Cardiac fibroblast (primary cell): ENCODE measurements around the gene MYOM3.

Experiments used
- DNase-seq, 2 donors: peaks; one replicate each; pipeline versions ENCODE4 v3.0.0 to v3.0.0-alpha.2; 2010; ENCODE audit warnings: low read depth in 2 of 2
- H3K4me3 ChIP-seq, 2 donors: replicated peaks in 1 of 2; 1 replicate in 1 of 2; 2 replicates in 1 of 2; pipeline ENCODE4 v1.5.1; 2011; ENCODE audit warnings: low read depth in 2 of 2, low read length in 2 of 2, mild to moderate bottlenecking in 2 of 2, moderate library complexity in 1 of 2
- TF ChIP-seq, protein P1 (sequence below): IDR thresholded peaks from one replicate; pipeline ENCODE4 v1.5.1; 2011; ENCODE audit warnings: low read depth, mild to moderate bottlenecking, low read length, inconsistent platforms

The MYOM3 gene

DNA sequence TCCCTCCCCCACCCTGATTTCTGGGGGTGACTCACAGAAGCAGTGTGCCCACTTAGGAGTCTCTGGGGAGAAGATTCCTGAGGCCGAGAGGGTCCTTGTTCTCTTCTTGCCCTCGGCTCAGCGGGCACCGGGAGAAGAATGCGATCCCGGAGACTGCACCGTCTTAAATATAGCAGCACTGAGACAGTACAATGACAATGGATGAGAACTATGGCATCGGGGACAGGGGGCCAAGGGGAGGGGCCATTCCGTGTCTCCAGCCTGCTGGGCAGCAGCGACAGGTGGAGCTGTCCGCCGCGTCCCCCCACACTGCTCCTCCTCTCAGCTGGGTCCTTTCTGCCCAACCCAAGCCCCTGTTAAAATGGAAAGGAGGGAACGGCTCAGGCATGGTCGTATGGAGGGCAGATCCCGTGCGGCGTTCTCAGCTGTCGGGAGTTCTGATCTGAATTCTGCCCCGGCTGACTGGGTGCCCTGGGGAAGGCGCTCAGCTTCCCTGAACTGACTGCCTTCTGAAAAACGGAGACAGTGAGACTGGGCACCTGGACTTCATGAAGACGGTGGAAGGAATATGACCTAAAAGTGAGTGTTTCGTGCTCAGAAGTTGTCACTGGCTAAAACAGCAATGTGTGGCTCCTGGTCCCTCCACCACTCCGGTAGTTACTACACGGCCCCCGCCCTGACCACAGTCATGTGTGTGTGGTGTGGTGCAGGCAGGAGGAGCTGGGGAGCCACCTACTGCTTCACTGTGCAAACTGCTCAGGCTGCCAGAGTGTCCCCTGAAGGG is at the start of gene MYOM3:
Gene MYOM3 (minus strand): TSS at position 140 of the 784 bp plus-strand sequence. CDS start 3,499 bp downstream, outside the sequence.
- TF ChIP-seq, protein P1, sequence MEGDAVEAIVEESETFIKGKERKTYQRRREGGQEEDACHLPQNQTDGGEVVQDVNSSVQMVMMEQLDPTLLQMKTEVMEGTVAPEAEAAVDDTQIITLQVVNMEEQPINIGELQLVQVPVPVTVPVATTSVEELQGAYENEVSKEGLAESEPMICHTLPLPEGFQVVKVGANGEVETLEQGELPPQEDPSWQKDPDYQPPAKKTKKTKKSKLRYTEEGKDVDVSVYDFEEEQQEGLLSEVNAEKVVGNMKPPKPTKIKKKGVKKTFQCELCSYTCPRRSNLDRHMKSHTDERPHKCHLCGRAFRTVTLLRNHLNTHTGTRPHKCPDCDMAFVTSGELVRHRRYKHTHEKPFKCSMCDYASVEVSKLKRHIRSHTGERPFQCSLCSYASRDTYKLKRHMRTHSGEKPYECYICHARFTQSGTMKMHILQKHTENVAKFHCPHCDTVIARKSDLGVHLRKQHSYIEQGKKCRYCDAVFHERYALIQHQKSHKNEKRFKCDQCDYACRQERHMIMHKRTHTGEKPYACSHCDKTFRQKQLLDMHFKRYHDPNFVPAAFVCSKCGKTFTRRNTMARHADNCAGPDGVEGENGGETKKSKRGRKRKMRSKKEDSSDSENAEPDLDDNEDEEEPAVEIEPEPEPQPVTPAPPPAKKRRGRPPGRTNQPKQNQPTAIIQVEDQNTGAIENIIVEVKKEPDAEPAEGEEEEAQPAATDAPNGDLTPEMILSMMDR = peak; percentile 65
- DNase-seq = peak; percentile 74 to 78
- H3K4me3 ChIP-seq = peak within 1 kb of the TSS in 1 of 2 donors; percentile 8

GRCh38 chr1:24161270-24161669 is 49.3 kb upstream of the MYOM3 start:
- no peak for DNase-seq
- TF ChIP-seq, protein P1 = no peak
- H3K4me3 ChIP-seq = no peak overlapping the region

- DNase-seq = no peak
- H3K4me3 ChIP-seq = no peak overlapping the region
- TF ChIP-seq, protein P1 = no peak
Measured at GRCh38 chr1:24159366-24159765, 47.4 kb upstream of the MYOM3 start.

- peak in 1 of 2 donors; percentile 21 for DNase-seq
- H3K4me3 ChIP-seq = no peak overlapping the region
- TF ChIP-seq, protein P1 = peak; percentile 17
Measured at GRCh38 chr1:24157918-24158481, 46.1 kb upstream of the MYOM3 start.

GRCh38 chr1:24156542-24157260 is 44.8 kb upstream of the MYOM3 start:
- no peak for DNase-seq
- TF ChIP-seq, protein P1 = no peak
- no peak overlapping the region for H3K4me3 ChIP-seq

DNA sequence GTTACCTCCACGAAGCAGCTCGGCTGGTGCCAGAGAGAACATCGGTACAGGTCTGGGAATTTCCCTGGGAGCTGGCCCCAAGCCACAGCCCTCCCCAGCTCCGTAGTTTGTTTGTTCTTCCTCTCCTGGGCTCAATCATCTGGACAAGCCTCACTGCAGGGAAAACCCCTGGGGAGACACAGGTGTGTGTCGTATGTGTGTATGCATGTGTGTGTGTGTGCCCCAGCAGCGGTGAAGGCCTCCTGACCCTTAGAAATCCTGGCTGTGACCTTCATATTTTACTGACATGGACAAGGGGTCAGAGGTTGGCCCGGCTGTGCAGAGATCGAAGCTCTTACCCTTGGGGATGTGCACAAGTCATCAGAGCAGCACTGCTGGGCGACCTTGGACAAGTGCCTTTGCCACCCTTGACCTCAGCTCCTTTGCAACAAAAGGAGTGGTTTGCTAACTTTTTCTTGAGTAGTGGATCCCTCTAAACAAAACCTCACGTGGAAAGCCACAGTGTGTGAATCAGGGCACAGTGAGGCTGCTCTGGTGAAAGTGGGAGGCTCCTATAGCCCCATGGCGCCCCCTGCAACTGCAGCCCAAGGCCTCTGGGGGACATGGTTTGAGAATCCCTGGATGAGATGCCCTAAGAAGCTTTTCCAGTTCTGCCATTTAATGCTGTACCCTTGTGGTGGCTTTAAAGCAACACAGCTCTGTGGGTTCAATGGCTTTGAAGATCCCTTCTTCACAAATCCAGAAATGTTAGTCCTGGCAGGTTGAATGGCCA is 43.3 kb upstream of the MYOM3 start:
- TF ChIP-seq, protein P1 = no peak
- H3K4me3 ChIP-seq = no peak overlapping the region
- no peak for DNase-seq
